SW 1271 (cell line): Measurements from ENCODE around the gene FCER2.
"Not testable (repeated sequence)": the region's sequence is repeated elsewhere in the genome, so short reads cannot be mapped to it uniquely, and the experiment has no call there.

ENCODE experiments used
- DNase-seq, 2 experiments: peaks; one replicate each; lab custom pipeline; 2025; lab: John Stamatoyannopoulos, UW

The FCER2 gene

GRCh38 chr19:7701654-7702457, at the start of gene FCER2:
FCER2 (minus strand) TSS chr19:7702131; CDS start chr19:7699760, 2,371 bp downstream.
- DNase-seq, result no peak

- no peak for DNase-seq
Measured at GRCh38 chr19:7751157-7751783, 49.3 kb upstream of the FCER2 start.

GRCh38 chr19:7748756-7749155, 46.8 kb upstream of the FCER2 start:
- peak in 1 of 2 experiments; percentile 42 for DNase-seq

- DNase-seq, result no peak
Measured at GRCh38 chr19:7748171-7748570, 46.2 kb upstream of the FCER2 start.

- no peak for DNase-seq
Measured at GRCh38 chr19:7746903-7747884, 45.3 kb upstream of the FCER2 start, which contains the start of gene CD209. CD209 (minus strand) TSS chr19:7747534; CDS start chr19:7747511, 23 bp downstream.

GRCh38 chr19:7746306-7746705, 44.4 kb upstream of the FCER2 start:
- not testable (repeated sequence) for DNase-seq

- DNase-seq, result no peak
Measured at GRCh38 chr19:7744871-7745650, 43.1 kb upstream of the FCER2 start.

- DNase-seq, result no peak
Measured at GRCh38 chr19:7744199-7744786, 42.4 kb upstream of the FCER2 start.

- no peak for DNase-seq
Measured at GRCh38 chr19:7743425-7743841, 41.5 kb upstream of the FCER2 start.

GRCh38 chr19:7742991-7743390, 41.1 kb upstream of the FCER2 start:
- no peak for DNase-seq

GRCh38 chr19:7742575-7742974, 40.6 kb upstream of the FCER2 start:
- DNase-seq, result no peak

- no peak for DNase-seq
Measured at GRCh38 chr19:7740682-7741054, 38.7 kb upstream of the FCER2 start.

GRCh38 chr19:7739801-7740681, 38.1 kb upstream of the FCER2 start:
- no peak for DNase-seq

GRCh38 chr19:7739211-7739755, 37.4 kb upstream of the FCER2 start:
- no peak for DNase-seq

GRCh38 chr19:7738023-7738422, 36.1 kb upstream of the FCER2 start:
- DNase-seq, result no peak

GRCh38 chr19:7737215-7737614, 35.3 kb upstream of the FCER2 start:
- DNase-seq, result no peak

GRCh38 chr19:7736148-7736547, 34.2 kb upstream of the FCER2 start:
- no peak for DNase-seq

- no peak for DNase-seq
Measured at GRCh38 chr19:7734220-7735203, 32.6 kb upstream of the FCER2 start.
